ENCODE data around the gene CYP2W1. TPM values are rescaled to one million over a fixed set of nuclear protein-coding genes. Genes with fewer than 3 reads are reported as not detected.
A peak's percentile ranks its signal among the peaks of the same experiment; 100 is the strongest.

Gene CYP2W1
- polyA plus RNA-seq, 10 donors = 0.27 to 11.0 (median 0.36) TPM

GRCh38 chr7:979886-980571 is 3.0 kb upstream of the CYP2W1 start:
- DNase-seq = no peak

DNA sequence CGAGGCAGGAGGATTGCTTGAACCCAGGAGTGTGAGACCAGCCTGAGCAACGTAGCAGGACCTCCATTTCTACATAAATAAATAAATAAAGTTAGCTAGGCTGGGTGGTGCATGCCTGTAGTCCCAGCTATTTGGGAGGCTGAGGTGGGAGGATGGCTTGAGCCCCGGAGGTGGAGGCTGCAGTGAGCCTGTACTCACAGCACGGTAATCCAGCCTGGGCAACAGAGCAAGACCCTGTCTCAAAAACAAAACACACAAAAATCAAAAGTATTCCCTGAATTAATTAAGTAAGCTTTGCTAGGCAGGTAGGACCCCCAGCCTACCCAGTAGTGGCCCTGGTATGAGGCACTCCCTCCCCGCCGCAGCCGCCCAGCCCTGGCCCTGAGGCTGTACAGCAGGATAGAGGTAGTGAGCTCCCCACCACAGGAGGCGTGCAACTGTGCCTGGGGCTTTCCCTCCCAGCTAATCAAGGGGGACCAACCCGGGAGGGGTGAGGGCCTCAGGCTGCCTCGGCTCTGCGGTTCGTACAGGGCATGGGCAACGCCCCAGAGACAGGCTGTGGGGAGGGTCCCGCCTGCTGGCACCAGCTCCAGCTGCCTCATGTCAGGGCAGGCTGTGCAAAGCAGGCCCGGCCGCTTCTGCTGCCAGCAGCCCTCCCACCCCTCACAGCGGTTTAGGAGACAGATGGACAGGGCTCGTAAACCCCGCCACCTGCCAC is 1.0 kb upstream of the CYP2W1 start:
- peak in 1 of 3 donors; percentile 62 for DNase-seq

- no peak for DNase-seq
These were observed 424 bp upstream of the CYP2W1 start for GRCh38 chr7:982511-983003.

- DNase-seq = no peak
These were observed 663 bp downstream of the CYP2W1 start for GRCh38 chr7:983616-984071.

DNA sequence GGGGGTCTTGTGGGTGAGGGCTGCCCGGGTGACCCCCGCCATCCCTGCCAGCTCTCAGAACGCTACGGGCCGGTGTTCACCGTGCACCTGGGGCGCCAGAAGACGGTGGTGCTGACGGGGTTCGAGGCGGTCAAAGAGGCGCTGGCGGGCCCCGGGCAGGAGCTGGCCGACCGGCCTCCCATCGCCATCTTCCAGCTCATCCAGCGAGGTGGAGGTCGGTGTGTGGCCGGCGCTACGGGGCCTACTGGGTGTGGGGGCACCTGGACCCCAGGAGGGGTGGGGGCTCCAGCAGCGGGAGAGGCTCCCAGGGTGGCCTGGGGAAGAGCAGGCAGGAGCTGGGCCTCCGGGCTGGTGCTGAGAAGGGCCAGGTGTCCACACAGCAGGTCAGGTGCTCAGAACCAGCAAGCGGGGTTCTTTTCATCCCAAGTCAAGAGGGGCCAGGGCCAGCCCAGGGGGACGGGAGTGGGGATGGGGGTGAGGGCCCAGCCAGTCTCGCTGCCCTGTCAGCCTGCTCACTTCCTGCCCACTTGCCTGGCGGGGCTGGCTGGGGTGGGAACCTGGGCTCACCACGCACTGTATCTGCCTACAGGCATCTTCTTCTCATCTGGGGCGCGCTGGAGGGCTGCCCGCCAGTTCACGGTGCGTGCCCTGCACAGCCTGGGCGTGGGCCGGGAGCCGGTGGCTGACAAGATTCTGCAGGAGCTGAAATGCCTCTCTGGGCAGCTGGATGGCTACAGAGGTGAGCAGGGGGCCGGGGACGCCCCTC is 1.6 kb downstream of the CYP2W1 start:
- no peak for DNase-seq

DNA sequence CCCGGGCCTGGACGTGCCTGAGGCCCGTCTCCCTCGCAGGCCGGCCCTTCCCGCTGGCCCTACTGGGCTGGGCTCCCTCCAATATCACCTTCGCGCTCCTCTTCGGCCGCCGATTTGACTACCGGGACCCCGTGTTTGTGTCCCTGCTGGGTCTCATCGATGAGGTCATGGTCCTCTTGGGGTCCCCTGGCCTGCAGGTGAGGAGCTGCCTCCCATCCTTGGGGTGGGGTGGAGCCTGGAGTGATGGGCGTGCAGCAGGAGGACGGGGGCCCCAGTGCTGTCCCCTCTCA is 2.1 kb downstream of the CYP2W1 start:
- no peak for DNase-seq

- no peak for DNase-seq
These were observed 3.1 kb downstream of the CYP2W1 start for GRCh38 chr7:985915-986741.

DNA sequence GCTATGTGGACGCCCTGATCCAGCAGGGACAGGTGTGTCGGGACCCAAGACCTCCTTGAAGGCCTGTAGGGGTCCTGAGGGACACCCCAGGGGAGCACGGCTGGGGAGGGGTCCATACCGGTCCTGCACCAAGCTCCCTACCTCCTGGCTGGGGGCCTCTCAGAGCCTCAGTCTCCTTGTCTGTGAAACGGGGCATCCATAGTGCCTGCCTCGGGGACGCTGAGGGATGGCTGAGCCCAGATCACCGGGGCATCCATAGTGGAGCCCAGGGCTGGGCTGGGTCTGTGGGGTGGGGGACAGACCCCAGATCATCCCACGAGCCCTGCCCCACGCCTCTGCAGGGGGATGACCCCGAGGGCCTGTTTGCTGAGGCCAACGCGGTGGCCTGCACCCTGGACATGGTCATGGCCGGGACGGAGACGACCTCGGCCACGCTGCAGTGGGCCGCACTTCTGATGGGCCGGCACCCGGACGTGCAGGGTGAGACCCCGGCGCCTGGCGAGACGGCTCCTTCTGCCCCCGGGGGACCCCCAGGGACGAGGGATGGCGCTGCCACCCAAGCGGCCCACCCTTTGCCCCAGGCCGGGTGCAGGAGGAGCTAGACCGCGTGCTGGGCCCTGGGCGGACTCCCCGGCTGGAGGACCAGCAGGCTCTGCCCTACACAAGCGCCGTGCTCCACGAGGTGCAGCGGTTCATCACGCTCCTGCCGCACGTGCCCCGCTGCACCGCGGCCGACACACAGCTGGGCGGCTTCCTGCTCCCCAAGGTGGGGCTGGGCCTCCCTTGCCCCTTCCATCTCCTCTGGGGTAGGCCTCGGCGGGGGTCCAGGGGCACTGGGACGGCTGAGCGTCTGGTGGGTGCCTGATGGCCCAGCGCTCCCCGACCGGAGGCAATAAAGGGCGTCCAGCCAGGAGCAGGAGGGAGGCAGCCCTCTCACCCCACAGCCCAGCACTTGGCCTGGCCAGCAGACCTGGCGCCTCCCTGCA is 4.1 kb downstream of the CYP2W1 start:
- peak in 1 of 3 donors; percentile 28 for DNase-seq

DNA sequence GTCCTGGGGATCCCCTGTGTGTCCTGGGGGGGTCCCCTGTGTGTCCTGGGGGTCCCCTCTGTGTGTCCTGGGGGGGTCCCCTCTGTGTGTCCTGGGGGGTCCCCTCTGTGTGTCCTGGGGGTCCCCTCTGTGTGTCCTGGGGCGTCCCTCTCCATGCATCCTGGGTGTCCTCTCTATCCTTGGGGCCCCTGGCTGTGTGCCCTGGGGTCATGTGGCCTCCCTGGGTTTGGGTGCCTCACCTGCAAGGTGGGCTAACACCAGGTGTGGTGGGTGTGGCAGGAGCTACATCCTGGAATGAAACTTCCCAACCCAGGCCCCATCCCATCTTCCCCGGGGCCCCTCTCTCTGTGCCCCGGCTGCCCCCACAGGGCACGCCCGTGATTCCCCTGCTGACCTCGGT is 4.9 kb downstream of the CYP2W1 start:
- DNase-seq = no peak

DNA sequence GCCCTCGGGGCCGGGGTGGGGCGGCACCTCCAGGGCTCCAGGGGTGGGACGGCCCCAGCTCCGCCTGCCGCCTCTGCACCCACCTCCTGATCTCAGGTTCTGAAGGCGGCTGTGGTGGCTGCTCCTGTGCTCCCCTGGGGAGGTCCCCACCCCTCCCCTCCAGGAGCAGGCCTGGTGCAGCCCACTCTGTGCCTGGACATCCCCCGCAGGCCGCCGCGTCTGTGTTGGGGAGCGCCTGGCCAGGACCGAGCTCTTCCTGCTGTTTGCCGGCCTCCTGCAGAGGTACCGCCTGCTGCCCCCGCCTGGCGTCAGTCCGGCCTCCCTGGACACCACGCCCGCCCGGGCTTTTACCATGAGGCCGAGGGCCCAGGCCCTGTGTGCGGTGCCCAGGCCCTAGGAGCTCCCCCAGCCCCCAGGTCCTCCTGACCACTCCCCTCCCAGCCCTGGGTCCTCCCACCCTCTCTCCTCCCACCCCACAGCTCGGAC is 5.5 kb downstream of the CYP2W1 start:
- peak in 1 of 3 donors; percentile 47 for DNase-seq

- peak in 1 of 3 donors; percentile 26 for DNase-seq
These were observed 6.1 kb downstream of the CYP2W1 start for GRCh38 chr7:988963-989529.

GRCh38 chr7:990352-990932 is 7.5 kb downstream of the CYP2W1 start:
- peak in 2 of 3 donors; percentile 39 to 42 for DNase-seq

DNA sequence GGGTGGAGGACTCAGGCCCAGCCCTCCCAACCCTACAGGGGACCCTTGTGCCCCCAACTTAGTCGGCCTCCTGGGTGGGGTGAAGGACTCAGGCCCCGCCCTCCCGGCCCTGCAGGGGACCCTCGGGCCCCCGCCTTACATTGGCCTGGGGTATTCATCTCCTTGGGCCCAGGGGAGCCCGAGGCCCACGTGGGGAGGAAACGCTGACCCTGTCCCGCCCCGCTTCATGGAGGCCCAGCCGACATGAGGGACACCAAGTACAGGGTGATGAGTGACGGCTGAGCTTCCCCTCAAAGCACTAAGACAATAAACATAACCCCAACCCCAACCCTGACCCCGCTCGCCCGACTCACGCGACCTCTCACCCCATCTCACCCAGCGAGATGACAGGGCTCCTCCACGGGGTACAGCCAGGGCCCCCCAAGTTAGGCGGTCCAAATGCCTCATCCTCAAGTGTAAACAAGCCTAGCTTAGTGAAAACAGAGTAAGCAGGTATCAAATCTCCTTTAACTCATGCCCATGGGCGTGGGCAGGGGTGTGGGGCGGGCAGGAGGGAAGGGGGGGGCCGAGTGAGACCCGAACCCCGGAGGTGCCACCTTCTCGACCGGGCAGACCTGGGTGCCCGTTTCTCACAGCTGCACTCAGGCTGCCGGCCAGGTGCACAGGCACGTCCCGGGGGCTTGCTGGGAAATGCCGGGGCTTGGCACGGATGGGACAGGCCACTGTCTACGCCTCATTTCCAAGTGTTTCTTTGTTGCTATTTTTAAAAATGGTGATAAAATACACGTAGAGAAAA is 8.2 kb downstream of the CYP2W1 start:
- no peak for DNase-seq

GRCh38 chr7:991729-992656 is 9.0 kb downstream of the CYP2W1 start:
- DNase-seq = peak in 1 of 3 donors; percentile 40

- DNase-seq = peak; percentile 94 to 97 (median 95)
These were observed 10.0 kb downstream of the CYP2W1 start for GRCh38 chr7:992709-993607.

DNA sequence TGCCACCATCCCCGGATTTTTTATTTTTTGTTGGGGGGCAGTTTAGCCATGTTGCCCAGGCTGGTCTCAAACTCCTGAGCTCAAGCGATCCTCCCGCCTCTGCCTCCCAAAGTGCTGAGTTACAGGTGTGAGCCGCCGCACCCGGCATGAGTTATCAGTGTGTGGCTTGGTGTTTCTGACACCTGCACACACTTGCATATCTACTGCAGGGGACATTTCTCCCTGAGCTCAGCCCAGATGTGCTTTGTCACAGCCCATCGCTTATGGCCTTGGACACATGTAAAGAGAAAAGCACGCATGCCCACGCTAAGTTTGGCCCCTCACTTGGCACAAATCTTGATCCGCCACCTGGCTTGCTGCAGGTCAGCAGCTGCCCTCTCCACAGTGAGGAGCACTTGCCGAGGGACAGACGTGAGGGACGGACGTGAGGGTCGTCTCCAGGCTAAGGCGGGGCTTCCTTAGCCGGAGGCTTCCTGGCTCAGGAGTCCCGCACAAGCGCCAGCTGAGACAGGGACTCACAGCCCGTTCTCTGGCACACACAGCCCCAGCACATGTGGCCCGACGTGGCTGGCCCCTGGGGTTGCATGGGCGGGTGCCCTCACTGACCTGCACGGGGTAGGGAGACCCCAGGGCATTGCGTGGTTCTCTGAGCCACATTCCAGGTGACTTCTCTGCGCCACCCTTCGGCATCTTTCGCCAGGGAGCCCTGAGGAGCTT is 11.8 kb downstream of the CYP2W1 start:
- DNase-seq = peak in 1 of 3 donors; percentile 20
